ENCODE measurements around the gene DSCAML1.

- TF ChIP-seq POLR2AphosphoS5 (IDR thresholded peaks at IDR 0.05; ENCODE audit: low read depth, low read length) (no peak), POLR2A (IDR thresholded peaks at IDR 0.05; ENCODE audit: low read depth, low read length) (no peak), TAF1 (IDR thresholded peaks at IDR 0.05; ENCODE audit: low read depth, low read length) (no peak), PAX5 (IDR thresholded peaks at IDR 0.05; ENCODE audit: insufficient read depth, low read length, severe bottlenecking) (no peak)
These were observed 44.9 kb downstream of the DSCAML1 start for GRCh38 chr11:117752071-117752470.

Data from GM12891 (cell line).